Measurements from ENCODE around the gene ABCC11.

GRCh38 chr16:48193846-48194245 lies 53.5 kb downstream of the ABCC11 start:
- no peak for TF ChIP-seq EP300 (IDR thresholded peaks at IDR 0.05)
- TF ChIP-seq MAFK (IDR thresholded peaks at IDR 0.05; ENCODE audit: partially characterized antibody), result peak; percentile 50
- no peak for TF ChIP-seq RFX5 (IDR thresholded peaks at IDR 0.05)
